ENCODE measurements around the gene LRTM2.
A peak's percentile ranks its signal among the peaks of the same experiment; 100 is the strongest.

The LRTM2 gene

GRCh38 chr12:1830401-1830845 is 10.1 kb downstream of the LRTM2 start:
- no peak for DNase-seq

GRCh38 chr12:1830981-1831963 is 10.9 kb downstream of the LRTM2 start:
- DNase-seq: peak; percentile 50 to 72

- no peak for DNase-seq
Observed at GRCh38 chr12:1832801-1833595, 12.6 kb downstream of the LRTM2 start.

- no peak for DNase-seq
Observed at GRCh38 chr12:1833596-1834028, 13.2 kb downstream of the LRTM2 start.

GRCh38 chr12:1834186-1834925 is 14.0 kb downstream of the LRTM2 start:
- no peak for DNase-seq

- no peak for DNase-seq
Observed at GRCh38 chr12:1835211-1836131, 15.1 kb downstream of the LRTM2 start.

GRCh38 chr12:1836241-1836803 is 16.0 kb downstream of the LRTM2 start:
- no peak for DNase-seq

GRCh38 chr12:1836854-1837421 is 16.6 kb downstream of the LRTM2 start:
- DNase-seq: no peak

GRCh38 chr12:1837541-1838204 is 17.3 kb downstream of the LRTM2 start:
- DNase-seq: no peak

- no peak for DNase-seq
Observed at GRCh38 chr12:1838205-1838993, 18.0 kb downstream of the LRTM2 start.

- no peak for DNase-seq
Observed at GRCh38 chr12:1838994-1839365, 18.6 kb downstream of the LRTM2 start.

- DNase-seq: no peak
Observed at GRCh38 chr12:1839464-1839863, 19.1 kb downstream of the LRTM2 start.

- DNase-seq: no peak
Observed at GRCh38 chr12:1839956-1840951, 19.9 kb downstream of the LRTM2 start.

- DNase-seq: no peak
Observed at GRCh38 chr12:1840981-1841425, 20.6 kb downstream of the LRTM2 start.

- peak; percentile 64 to 92 for DNase-seq
Observed at GRCh38 chr12:1841586-1842182, 21.3 kb downstream of the LRTM2 start.

GRCh38 chr12:1842183-1842904 is 22.0 kb downstream of the LRTM2 start:
- DNase-seq: peak; percentile 70 to 94

All from inflammatory macrophage (primary cell).